CD14-positive monocyte (primary cell): ENCODE measurements around the gene UGT1A6. TPM values are rescaled to one million over a fixed set of nuclear protein-coding genes. Genes with fewer than 3 reads are reported as not detected.

Experiments
- DNase-seq, 3 donors: peaks; one replicate each; pipeline ENCODE4 v3.0.0-alpha.2; 2011 to 2022
- H2AFZ ChIP-seq: 2 replicates; pipeline ENCODE4 v1.6.0; 2012; ENCODE audit warnings: mild to moderate bottlenecking, low read depth, low read length, inconsistent platforms; ENCODE audit not compliant: insufficient read depth, poor library complexity, severe bottlenecking
- H3K27ac ChIP-seq, 2 donors: 1 replicate in 1 of 2; 2 replicates in 1 of 2; pipeline ENCODE4 v1.5.1; 2012 to 2013; ENCODE audit warnings: low read length in 2 of 2, control low read depth in 1 of 2, inconsistent platforms in 1 of 2, low read depth in 1 of 2, mild to moderate bottlenecking in 1 of 2
- H3K27me3 ChIP-seq, 2 donors: one replicate each; pipeline versions ENCODE4 v1.6.0 to v1.6.1; 2011 to 2013; ENCODE audit warnings: low read length in 2 of 2; ENCODE audit not compliant: control insufficient read depth in 2 of 2, insufficient read depth in 2 of 2
- H3K36me3 ChIP-seq, 2 donors: replicated peaks in 1 of 2; 1 replicate in 1 of 2; 2 replicates in 1 of 2; pipeline versions ENCODE4 v1.5.1 to v1.6.1; 2012 to 2013; ENCODE audit warnings: low read length in 2 of 2, control low read depth in 1 of 2, inconsistent platforms in 1 of 2, mild to moderate bottlenecking in 1 of 2; ENCODE audit not compliant: insufficient read depth in 2 of 2, control insufficient read depth in 1 of 2
- H3K4me1 ChIP-seq, 2 donors: 1 replicate in 1 of 2; 2 replicates in 1 of 2; pipeline versions ENCODE4 v1.5.1 to v1.6.1; 2012 to 2013; ENCODE audit warnings: low read length in 2 of 2, control low read depth in 1 of 2, inconsistent platforms in 1 of 2, mild to moderate bottlenecking in 1 of 2, moderate library complexity in 1 of 2; ENCODE audit not compliant: insufficient read depth in 2 of 2, control insufficient read depth in 1 of 2
- H3K4me2 ChIP-seq: replicated peaks from 2 replicates; pipeline ENCODE3; 2012; ENCODE audit warnings: low read length, moderate library complexity, mild to moderate bottlenecking; ENCODE audit not compliant: poor library complexity, severe bottlenecking; ENCODE audit errors: extremely low read depth
- H3K4me3 ChIP-seq, 3 experiments: fragments of 200-600 bp in 1 of 3; sonication (generic) in 1 of 3; replicated peaks in 1 of 3; 1 replicate in 2 of 3; 2 replicates in 1 of 3; pipeline ENCODE4 v1.5.1; 2011 to 2013; ENCODE audit warnings: low read length in 3 of 3, mild to moderate bottlenecking in 3 of 3, control low read depth in 2 of 3, low read depth in 2 of 3, inconsistent platforms in 1 of 3, moderate library complexity in 1 of 3
- H3K79me2 ChIP-seq: 2 replicates; pipeline ENCODE4 v1.6.0; 2012; ENCODE audit warnings: mild to moderate bottlenecking, control low read depth, inconsistent platforms, low read length, moderate library complexity; ENCODE audit not compliant: insufficient read depth
- H3K9ac ChIP-seq: 2 replicates; pipeline ENCODE4 v1.6.0; 2017; ENCODE audit warnings: low read length, mild to moderate bottlenecking; ENCODE audit not compliant: insufficient read depth, poor library complexity, severe bottlenecking
- H3K9me3 ChIP-seq, 2 donors: replicated peaks in 1 of 2; 1 replicate in 1 of 2; 2 replicates in 1 of 2; pipeline versions ENCODE4 v1.5.1 to v1.6.1; 2012 to 2013; ENCODE audit warnings: low read length in 2 of 2, control low read depth in 1 of 2; ENCODE audit not compliant: control insufficient read depth in 1 of 2, insufficient read depth in 1 of 2
- H4K20me1 ChIP-seq: 2 replicates; pipeline ENCODE4 v1.6.0; 2012; ENCODE audit warnings: mild to moderate bottlenecking, low read length, control low read depth, moderate library complexity; ENCODE audit not compliant: insufficient read depth
- H3K27ac Mint-ChIP-seq, 7 donors: one replicate each; pipeline ENCODE4 v1.8.0; 2020; ENCODE audit warnings: mild to moderate bottlenecking in 7 of 7, mixed read lengths in 7 of 7, moderate library complexity in 6 of 7, inconsistent platforms in 2 of 7
- H3K27me3 Mint-ChIP-seq, 3 donors: one replicate each; pipeline ENCODE4 v1.8.0; 2021 to 2022; ENCODE audit warnings: low read depth in 3 of 3, mild to moderate bottlenecking in 3 of 3, mixed read lengths in 3 of 3, moderate library complexity in 3 of 3, inconsistent platforms in 1 of 3
- H3K36me3 Mint-ChIP-seq, 2 donors: one replicate each; pipeline ENCODE4 v1.8.0; 2020; ENCODE audit warnings: mixed read lengths in 2 of 2, inconsistent platforms in 1 of 2, mild to moderate bottlenecking in 1 of 2
- H3K4me1 Mint-ChIP-seq: one replicate; pipeline ENCODE4 v1.8.0; 2020; ENCODE audit warnings: mild to moderate bottlenecking, mixed read lengths
- H3K4me3 Mint-ChIP-seq, 2 donors: one replicate each; pipeline ENCODE4 v1.8.0; 2020; ENCODE audit warnings: mild to moderate bottlenecking in 2 of 2, mixed read lengths in 2 of 2, moderate library complexity in 1 of 2
- H3K9me3 Mint-ChIP-seq, 7 donors: one replicate each; pipeline ENCODE4 v1.8.0; 2020 to 2022; ENCODE audit warnings: mixed read lengths in 7 of 7, mild to moderate bottlenecking in 6 of 7, moderate library complexity in 6 of 7, inconsistent platforms in 2 of 7
- WGBS: methylation state at CpG from one replicate; pipeline ENCODE4 v1.1.5; 2013; ENCODE audit warnings: missing lambda C conversion rate; ENCODE audit not compliant: insufficient coverage; 5-methylcytosine and 5-hydroxymethylcytosine counted together
- intact Hi-C, 2 donors: fragments of 100-400 bp; cut with micrococcal nuclease; formaldehyde crosslinking; loops; one replicate each; pipeline versions ENCODE4 v1.15.0 to v1.15.1; 2023
- polyA plus RNA-seq, 3 donors: library from polyadenylated mRNA; depleted of rRNA in 1 of 3; unstranded in 2 of 3; stranded (reverse) in 1 of 3; fragments of 300-500 nt in 2 of 3; fragments of >200 nt in 1 of 3; fragmentation: Illumina TruSeq in 2 of 3; gene quantifications; 1 replicate in 2 of 3; 2 replicates in 1 of 3; pipeline ENCODE4 v1.2.3, GENCODE V29; 2012 to 2021
- TF ChIP-seq, protein P1 (sequence below): fragments of 200-600 bp; IDR thresholded peaks from one replicate; pipeline ENCODE4 v1.8.0; 2022; ENCODE audit warnings: antibody characterized with exemption, mild to moderate bottlenecking

UGT1A6 gene
- polyA plus RNA-seq, 3 donors = not detected

GRCh38 chr2:233811087-233811486 lies 118.4 kb downstream of the UGT1A6 start:
- Mint-ChIP-seq H3K36me3 (no peaks in the 10 kb centered on the region), H3K4me1 (no peaks in the 10 kb centered on the region), H3K27ac (no peak overlapping the region), H3K4me3 (no peak overlapping the region), H3K9me3 (peaks cover 0 to 6% (median 2%) of the 10 kb centered on the region in 7 donors), H3K27me3 (peaks cover 2 to 7% (median 5%) of the 10 kb centered on the region in 3 donors)
- Histone ChIP-seq H3K27me3 (no peaks in the 10 kb centered on the region), H3K9me3 (no peaks in the 10 kb centered on the region), H3K9ac (no peak overlapping the region), H3K4me3 (no peak overlapping the region), H3K4me1 (no peaks in the 10 kb centered on the region), H2AFZ (no peak overlapping the region), H3K36me3 (no peaks in the 10 kb centered on the region), H3K27ac (no peak overlapping the region), H3K4me2 (no peak overlapping the region), H3K79me2 (no peaks in the 10 kb centered on the region), H4K20me1 (no peaks in the 10 kb centered on the region)
- TF ChIP-seq, protein P1, sequence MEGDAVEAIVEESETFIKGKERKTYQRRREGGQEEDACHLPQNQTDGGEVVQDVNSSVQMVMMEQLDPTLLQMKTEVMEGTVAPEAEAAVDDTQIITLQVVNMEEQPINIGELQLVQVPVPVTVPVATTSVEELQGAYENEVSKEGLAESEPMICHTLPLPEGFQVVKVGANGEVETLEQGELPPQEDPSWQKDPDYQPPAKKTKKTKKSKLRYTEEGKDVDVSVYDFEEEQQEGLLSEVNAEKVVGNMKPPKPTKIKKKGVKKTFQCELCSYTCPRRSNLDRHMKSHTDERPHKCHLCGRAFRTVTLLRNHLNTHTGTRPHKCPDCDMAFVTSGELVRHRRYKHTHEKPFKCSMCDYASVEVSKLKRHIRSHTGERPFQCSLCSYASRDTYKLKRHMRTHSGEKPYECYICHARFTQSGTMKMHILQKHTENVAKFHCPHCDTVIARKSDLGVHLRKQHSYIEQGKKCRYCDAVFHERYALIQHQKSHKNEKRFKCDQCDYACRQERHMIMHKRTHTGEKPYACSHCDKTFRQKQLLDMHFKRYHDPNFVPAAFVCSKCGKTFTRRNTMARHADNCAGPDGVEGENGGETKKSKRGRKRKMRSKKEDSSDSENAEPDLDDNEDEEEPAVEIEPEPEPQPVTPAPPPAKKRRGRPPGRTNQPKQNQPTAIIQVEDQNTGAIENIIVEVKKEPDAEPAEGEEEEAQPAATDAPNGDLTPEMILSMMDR = no peak
- intact Hi-C loops = no loop called here
- 92% methylated on average over 2 of the region's 4 CpGs for WGBS
- DNase-seq = no peak

DNA sequence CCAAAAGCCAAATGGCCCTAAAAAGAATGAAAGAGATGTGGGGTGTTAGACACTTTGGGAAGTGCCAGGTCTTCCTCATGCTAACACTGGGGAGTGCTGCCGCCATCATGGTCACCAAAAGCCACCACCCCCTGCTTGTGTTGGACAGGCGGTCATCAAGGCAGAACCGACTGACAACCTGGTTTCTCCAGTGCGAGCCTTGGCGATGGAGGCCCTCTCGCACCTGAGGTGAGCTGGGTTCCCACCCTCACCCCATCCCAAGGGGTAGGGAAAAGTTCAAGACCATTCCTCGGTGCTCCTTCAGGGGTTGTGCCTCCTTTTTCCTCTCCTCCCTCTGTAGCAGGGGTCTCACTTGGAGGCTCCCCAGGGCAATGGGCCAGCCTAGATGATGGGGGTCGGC lies 119.0 kb downstream of the UGT1A6 start:
- peaks cover 2 to 8% (median 7%) of the 10 kb centered on the region in 3 donors for H3K27me3 Mint-ChIP-seq

More for the DNA sequence above, 119.0 kb downstream of the UGT1A6 start:
- Histone ChIP-seq H3K27ac (no peak overlapping the region), H3K36me3 (no peaks in the 10 kb centered on the region), H3K9ac (no peak overlapping the region), H2AFZ (no peak overlapping the region), H3K27me3 (no peaks in the 10 kb centered on the region), H3K79me2 (no peaks in the 10 kb centered on the region), H3K4me3 (no peak overlapping the region), H4K20me1 (no peaks in the 10 kb centered on the region), H3K9me3 (no peaks in the 10 kb centered on the region), H3K4me1 (no peaks in the 10 kb centered on the region), H3K4me2 (no peak overlapping the region)
- Mint-ChIP-seq H3K4me3 (no peak overlapping the region), H3K36me3 (no peaks in the 10 kb centered on the region), H3K4me1 (no peaks in the 10 kb centered on the region), H3K9me3 (peaks cover 0 to 6% (median 2%) of the 10 kb centered on the region in 7 donors), H3K27ac (peak overlapping the region in 1 of 7 donors; percentile 61)
- intact Hi-C loops = no loop called here
- DNase-seq = no peak
- TF ChIP-seq, protein P1 = no peak
- WGBS = 100% methylated on average over 1 of the region's 8 CpGs
